ENCODE results near the gene PSMD5. TPM values are rescaled to one million over a fixed set of nuclear protein-coding genes. Genes with fewer than 3 reads are reported as not detected.

PSMD5 gene
- polyA plus RNA-seq, 1 of the 3 experiments (the other 2 are of a cell fraction): 13.7 TPM

DNA sequence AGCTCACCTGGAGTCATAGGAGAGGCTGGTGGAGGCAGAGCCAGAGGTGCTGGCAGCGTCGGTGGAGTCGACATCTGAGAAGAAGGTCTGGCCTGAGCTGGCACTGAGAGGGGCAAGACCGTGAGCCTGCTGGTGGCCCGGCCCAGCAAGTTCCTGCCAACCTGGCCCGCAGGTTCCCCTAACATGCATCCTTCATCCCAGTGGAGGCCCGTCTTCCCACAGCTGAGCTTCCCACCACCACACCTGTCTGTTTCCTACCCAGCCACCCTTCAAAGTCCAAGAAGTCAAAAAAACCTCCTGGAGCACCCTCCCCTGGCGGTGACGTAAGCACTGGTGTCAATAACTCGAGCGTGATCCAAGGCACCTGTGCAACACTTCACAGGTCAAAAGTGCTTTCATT, 17.4 kb upstream of the PSMD5 start:
- Histone ChIP-seq H3K4me3 (ENCODE audit: low read depth in 2 of 2, low read length in 1 of 2) (no peak overlapping the region), H3K27me3 (ENCODE audit: insufficient read depth) (no peaks in the 10 kb centered on the region), H3K9ac (no peak overlapping the region), H2AFZ (ENCODE audit: low read depth) (no peak overlapping the region), H3K4me2 (no peak overlapping the region), H3K27ac (ENCODE audit: low read depth in 2 of 2, low read length in 1 of 2) (no peak overlapping the region), H4K20me1 (ENCODE audit: insufficient read depth) (no peaks in the 10 kb centered on the region), H3K4me1 (ENCODE audit: control insufficient read depth in 1 of 2, insufficient read depth in 2 of 2, low read depth in 1 of 2, low read length in 1 of 2) (peaks cover 0 to 28% of the 10 kb centered on the region in 2 experiments; a peak in 1 of 4 replicates), H3F3A (replicated peaks; ENCODE audit: insufficient read depth) (no peaks in the 10 kb centered on the region), H3K9me3 (no peaks in the 10 kb centered on the region), H3K36me3 (replicated peaks in 1 of 2; ENCODE audit: control insufficient read depth in 1 of 2, insufficient read depth in 2 of 2, low read length in 1 of 2) (peaks cover 4 to 49% of the 10 kb centered on the region in 2 experiments), H3K79me2 (ENCODE audit: insufficient read depth) (no peaks in the 10 kb centered on the region), H3K9me2 (no peaks in the 10 kb centered on the region)
- no peak for DNase-seq
- CTCF ChIA-PET: no interaction called here
- no peak for TF ChIP-seq EP300 (IDR thresholded peaks at IDR 0.05; ENCODE audit: borderline replicate concordance in 1 of 2, low read depth in 1 of 2, low read length in 1 of 2)
- TF ChIP-seq, protein P1, sequence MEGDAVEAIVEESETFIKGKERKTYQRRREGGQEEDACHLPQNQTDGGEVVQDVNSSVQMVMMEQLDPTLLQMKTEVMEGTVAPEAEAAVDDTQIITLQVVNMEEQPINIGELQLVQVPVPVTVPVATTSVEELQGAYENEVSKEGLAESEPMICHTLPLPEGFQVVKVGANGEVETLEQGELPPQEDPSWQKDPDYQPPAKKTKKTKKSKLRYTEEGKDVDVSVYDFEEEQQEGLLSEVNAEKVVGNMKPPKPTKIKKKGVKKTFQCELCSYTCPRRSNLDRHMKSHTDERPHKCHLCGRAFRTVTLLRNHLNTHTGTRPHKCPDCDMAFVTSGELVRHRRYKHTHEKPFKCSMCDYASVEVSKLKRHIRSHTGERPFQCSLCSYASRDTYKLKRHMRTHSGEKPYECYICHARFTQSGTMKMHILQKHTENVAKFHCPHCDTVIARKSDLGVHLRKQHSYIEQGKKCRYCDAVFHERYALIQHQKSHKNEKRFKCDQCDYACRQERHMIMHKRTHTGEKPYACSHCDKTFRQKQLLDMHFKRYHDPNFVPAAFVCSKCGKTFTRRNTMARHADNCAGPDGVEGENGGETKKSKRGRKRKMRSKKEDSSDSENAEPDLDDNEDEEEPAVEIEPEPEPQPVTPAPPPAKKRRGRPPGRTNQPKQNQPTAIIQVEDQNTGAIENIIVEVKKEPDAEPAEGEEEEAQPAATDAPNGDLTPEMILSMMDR (IDR thresholded peaks at IDR 0.05): no peak
- TF ChIP-seq YY1 (IDR thresholded peaks at IDR 0.05; ENCODE audit: low read depth): no peak
- TF ChIP-seq SMC3 (IDR thresholded peaks at IDR 0.05; ENCODE audit: low read depth, low read length): no peak
- TF ChIP-seq NFIC (IDR thresholded peaks at IDR 0.05; ENCODE audit: borderline replicate concordance): no peak
- no peak for TF ChIP-seq ELF1 (IDR thresholded peaks at IDR 0.05)
- no peak for TF ChIP-seq FOXJ3 (CRISPR knock-in tag; IDR thresholded peaks at IDR 0.05)
- no peak for TF ChIP-seq FOXM1 (IDR thresholded peaks at IDR 0.05; ENCODE audit: low read depth)
- TF ChIP-seq RAD21 (IDR thresholded peaks at IDR 0.05; ENCODE audit: low read length): no peak
- no peak for TF ChIP-seq TCF12 (IDR thresholded peaks at IDR 0.05)
- no peak for TF ChIP-seq JUND (IDR thresholded peaks at IDR 0.05)
- TF ChIP-seq, protein P2, sequence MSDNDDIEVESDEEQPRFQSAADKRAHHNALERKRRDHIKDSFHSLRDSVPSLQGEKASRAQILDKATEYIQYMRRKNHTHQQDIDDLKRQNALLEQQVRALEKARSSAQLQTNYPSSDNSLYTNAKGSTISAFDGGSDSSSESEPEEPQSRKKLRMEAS (IDR thresholded peaks at IDR 0.05; ENCODE audit: low read depth): no peak
- TF ChIP-seq, protein P3, sequence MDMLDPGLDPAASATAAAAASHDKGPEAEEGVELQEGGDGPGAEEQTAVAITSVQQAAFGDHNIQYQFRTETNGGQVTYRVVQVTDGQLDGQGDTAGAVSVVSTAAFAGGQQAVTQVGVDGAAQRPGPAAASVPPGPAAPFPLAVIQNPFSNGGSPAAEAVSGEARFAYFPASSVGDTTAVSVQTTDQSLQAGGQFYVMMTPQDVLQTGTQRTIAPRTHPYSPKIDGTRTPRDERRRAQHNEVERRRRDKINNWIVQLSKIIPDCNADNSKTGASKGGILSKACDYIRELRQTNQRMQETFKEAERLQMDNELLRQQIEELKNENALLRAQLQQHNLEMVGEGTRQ (IDR thresholded peaks at IDR 0.05; ENCODE audit: borderline replicate concordance, low read depth, low read length): no peak
- TF ChIP-seq, protein P4, sequence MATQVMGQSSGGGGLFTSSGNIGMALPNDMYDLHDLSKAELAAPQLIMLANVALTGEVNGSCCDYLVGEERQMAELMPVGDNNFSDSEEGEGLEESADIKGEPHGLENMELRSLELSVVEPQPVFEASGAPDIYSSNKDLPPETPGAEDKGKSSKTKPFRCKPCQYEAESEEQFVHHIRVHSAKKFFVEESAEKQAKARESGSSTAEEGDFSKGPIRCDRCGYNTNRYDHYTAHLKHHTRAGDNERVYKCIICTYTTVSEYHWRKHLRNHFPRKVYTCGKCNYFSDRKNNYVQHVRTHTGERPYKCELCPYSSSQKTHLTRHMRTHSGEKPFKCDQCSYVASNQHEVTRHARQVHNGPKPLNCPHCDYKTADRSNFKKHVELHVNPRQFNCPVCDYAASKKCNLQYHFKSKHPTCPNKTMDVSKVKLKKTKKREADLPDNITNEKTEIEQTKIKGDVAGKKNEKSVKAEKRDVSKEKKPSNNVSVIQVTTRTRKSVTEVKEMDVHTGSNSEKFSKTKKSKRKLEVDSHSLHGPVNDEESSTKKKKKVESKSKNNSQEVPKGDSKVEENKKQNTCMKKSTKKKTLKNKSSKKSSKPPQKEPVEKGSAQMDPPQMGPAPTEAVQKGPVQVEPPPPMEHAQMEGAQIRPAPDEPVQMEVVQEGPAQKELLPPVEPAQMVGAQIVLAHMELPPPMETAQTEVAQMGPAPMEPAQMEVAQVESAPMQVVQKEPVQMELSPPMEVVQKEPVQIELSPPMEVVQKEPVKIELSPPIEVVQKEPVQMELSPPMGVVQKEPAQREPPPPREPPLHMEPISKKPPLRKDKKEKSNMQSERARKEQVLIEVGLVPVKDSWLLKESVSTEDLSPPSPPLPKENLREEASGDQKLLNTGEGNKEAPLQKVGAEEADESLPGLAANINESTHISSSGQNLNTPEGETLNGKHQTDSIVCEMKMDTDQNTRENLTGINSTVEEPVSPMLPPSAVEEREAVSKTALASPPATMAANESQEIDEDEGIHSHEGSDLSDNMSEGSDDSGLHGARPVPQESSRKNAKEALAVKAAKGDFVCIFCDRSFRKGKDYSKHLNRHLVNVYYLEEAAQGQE (IDR thresholded peaks at IDR 0.05; ENCODE audit: low read depth, low read length): no peak
- TF ChIP-seq, protein P5, sequence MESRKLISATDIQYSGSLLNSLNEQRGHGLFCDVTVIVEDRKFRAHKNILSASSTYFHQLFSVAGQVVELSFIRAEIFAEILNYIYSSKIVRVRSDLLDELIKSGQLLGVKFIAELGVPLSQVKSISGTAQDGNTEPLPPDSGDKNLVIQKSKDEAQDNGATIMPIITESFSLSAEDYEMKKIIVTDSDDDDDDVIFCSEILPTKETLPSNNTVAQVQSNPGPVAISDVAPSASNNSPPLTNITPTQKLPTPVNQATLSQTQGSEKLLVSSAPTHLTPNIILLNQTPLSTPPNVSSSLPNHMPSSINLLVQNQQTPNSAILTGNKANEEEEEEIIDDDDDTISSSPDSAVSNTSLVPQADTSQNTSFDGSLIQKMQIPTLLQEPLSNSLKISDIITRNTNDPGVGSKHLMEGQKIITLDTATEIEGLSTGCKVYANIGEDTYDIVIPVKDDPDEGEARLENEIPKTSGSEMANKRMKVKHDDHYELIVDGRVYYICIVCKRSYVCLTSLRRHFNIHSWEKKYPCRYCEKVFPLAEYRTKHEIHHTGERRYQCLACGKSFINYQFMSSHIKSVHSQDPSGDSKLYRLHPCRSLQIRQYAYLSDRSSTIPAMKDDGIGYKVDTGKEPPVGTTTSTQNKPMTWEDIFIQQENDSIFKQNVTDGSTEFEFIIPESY (IDR thresholded peaks at IDR 0.05; ENCODE audit: borderline replicate concordance, low read depth): no peak
- no peak for TF ChIP-seq GATA2 (CRISPR knock-in tag; IDR thresholded peaks at IDR 0.05)
- TF ChIP-seq SIN3A (IDR thresholded peaks at IDR 0.05; ENCODE audit: borderline replicate concordance, low read depth, low read length): no peak
- TF ChIP-seq GABPA (IDR thresholded peaks at IDR 0.05; ENCODE audit: low read depth): no peak
- 90% methylated on average over 8 of the region's 11 CpGs for WGBS (ENCODE audit: low lambda C conversion rate)
- POLR2A ChIA-PET: no interaction called here

Measured in SK-N-SH (cell line).